SW 1271 (cell line): ENCODE measurements around the gene RPTOR.

Experiments
- DNase-seq, 2 experiments: peaks; one replicate each; lab custom pipeline; 2025; lab: John Stamatoyannopoulos, UW

Gene RPTOR

DNA sequence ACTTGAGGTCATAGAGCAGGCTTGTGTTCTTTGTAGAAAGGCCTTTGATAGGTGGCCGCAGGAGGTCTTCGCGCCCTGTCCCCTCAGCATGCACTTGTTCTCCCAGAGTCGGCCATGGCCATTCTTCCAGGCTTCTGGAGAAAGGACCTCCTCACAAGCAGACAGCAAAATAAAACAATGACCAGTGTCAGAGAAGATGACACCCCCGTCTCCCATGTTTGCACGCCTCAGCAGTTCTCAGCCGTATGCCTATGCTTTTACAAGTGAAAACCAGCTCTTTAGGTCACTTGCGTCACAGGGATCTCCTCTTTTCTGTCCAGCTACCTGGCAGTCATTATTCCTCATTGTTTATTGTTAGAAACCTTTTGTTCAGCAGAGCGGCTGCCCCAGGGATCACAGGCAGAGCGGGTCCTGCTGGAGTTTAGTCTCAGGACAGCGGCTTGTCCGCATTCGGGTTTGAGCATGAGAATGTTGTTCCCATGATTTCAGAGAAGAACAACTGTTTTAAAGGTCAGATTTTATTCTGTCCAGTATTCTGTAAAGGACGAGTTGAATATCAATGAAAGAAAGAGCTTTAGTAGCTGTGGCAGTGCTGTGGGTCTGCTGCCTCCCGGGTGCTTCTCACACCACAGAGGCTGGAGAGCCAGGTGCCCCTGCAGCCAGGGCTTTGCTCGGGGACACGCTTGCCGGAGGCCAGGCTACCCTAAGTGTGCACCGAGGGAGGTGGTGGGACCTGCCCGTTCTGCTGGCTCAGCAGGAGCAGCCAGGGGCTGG lies 123.9 kb downstream of the RPTOR start:
- DNase-seq: no peak

DNA sequence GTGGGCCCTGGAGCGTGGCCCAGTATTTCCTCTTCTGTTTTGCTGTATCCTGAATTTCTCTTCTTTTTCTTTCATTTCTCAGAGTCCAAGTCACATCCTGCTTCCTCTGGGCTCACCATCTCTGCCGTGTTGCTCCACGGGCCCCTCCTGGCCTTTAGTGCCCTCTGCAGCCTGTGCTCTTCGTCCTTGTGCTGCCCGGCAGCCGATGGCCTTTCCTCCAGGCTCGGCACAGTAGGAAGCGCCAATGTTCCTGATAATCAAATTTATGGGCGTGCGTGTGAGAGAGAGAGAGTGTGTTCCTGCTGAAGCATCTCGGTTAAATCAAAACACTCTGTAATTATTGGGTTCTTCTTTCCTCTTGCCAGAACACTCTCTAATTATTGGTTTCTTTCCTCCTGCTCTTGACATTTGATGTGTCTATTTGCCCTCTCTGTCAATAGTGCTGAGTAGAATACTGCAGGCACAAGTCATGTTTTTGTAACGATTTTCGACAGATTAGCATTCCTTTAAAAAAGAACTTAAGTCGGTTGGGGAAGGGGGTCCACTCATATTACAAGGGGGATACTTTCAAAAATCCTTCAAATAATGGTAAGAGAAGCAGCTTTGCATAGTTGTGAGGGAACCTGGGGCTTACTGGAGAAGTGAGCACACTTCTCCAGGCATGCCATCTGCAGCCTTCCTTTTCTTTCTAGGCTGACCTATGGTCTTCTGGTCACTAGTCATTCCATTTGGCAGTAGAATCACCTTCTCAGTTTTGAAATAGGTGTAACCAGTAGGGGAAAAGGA lies 126.6 kb downstream of the RPTOR start:
- DNase-seq: no peak

DNA sequence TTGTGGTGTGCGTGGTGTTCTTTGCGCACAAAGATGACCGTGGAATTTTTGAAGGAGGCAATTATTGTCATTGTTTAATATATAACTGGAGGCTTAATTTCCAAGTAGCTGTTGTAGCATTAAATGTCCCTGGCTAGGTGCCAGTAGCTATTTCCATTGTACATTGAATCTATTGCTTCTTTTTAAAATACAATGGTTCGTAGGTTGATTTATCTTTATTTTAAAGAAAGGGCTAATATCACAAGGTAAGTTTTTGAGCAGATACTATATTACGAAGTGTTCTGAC lies 127.1 kb downstream of the RPTOR start:
- DNase-seq: no peak

DNA sequence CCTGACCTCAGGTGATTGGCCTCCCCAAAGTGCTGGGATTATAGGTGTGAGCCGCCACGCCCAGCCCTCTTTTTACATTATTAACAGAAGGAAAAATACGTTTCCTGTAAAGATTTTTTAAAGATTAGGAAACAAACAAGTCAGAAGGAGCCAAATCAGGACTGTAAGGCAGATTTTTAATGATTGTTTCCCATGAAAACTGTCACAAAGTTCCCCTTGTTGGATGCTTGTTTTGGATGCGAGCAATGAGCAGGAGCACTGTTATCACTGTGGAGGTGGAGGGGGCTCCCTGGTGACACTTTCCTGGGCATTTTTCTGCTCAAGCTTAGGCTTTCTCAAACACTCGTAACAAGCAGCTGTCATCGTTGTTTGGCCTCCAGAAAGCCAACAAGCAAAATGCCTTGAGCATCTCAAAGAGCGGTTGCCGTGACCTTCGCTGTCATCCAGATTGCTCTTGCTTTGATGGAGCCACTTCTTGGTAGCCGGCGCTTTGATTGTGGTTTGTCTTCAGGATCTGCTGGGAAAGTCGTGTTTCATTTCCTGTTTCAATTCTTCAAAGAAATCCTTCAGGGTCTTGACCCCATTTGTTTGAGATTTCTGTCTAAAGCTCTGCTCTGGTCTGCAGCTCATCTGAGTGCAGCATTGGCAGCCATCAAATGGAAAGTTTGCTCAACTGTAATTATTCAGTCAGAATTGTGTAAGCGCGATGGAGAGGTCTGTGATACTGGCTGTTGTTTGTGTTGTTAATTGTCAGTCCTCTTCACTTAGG lies 128.7 kb downstream of the RPTOR start:
- no peak for DNase-seq

DNA sequence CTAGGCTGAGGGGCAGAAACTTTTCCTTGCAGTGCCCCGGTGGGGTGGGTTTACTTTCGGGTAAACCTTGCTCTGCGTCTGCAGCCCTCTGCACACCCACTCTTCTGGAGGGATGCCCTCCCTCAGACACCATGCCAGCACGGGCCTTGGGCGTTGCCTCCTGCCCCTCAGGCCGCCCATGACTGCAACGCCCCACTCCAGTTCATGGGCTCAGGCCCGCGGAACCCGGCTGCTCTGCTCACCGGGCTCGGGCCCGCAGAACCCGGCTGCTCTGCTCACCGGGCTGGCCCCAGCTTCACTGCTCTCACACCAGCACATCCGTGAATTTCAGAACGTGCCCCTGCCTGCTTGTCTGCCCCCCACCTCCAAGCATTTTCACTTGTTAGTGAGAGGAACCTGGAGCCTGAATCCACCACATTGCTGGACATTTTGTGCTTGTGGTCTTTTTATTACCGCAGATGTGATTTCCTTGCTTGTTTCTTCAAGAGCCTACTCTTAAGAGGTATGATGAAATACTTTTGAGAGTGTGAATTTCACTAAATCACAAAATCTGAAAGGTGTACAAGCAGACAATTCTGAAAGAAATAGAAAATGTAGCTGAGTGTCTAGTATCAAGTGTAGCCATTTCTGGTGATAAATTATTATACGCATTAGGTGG lies 130.9 kb downstream of the RPTOR start:
- DNase-seq: no peak

DNA sequence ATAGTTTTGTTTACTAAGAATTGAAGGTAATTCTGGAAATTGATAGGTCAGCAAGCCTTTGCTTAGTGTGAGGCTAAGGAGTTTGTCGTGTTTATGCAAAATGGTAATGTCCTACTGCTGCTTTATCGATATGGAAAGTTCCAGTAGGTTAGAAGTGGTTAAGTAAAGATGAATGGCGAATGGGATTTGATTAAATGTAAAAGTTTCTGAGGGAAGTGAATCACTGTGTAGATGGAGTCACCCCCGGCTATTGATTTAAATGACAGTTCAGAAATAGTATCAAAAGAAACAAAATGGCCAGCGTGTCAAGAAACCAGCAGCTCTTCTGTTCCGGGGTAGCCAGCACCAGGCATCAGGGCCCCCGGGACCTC lies 131.4 kb downstream of the RPTOR start:
- DNase-seq: no peak

DNA sequence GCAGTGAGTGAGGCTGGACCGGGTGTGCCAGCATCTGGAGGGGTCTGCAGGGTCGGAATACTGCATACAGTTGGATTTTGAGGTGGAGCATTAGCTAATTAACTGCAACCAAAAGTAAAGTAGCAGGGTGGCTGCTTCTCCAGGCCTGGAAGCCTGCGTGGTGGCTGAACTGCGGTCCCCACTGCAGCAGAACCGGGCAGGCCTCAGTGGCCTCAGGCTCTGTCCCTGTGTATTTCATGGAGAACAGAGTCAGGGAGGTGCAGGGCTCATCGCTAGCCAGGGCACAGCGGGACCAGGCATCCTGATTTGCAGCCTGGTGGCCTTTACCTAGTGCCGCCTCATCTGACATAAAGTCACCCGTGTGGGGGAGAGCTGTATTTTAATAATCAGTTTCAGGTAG lies 131.9 kb downstream of the RPTOR start:
- no peak for DNase-seq

DNA sequence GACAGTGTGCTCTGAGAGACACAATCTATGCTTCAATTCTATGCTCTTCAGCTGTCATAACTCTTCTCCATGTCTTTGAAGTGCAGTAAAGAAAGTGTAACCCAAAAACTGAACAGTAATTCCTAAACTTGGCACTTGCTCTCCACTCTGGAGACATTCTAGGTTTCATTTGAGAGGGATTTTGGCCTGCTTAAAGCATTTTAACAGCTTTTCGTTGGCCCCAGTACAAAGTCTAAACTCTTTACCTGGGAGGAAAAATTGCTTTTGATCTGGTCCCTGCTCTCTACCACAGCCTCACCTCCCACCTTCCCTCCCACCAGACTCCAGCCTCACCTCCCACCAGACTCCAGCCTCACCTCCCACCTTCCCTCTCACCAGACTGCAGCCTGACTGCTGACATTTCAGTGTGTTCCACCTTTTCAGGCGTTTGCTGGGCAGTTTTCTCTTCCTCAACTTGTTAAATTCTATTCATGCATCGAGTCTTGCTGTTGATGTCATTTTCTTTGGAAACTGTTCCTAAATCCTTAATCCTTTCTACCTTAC lies 132.6 kb downstream of the RPTOR start:
- DNase-seq: no peak

DNA sequence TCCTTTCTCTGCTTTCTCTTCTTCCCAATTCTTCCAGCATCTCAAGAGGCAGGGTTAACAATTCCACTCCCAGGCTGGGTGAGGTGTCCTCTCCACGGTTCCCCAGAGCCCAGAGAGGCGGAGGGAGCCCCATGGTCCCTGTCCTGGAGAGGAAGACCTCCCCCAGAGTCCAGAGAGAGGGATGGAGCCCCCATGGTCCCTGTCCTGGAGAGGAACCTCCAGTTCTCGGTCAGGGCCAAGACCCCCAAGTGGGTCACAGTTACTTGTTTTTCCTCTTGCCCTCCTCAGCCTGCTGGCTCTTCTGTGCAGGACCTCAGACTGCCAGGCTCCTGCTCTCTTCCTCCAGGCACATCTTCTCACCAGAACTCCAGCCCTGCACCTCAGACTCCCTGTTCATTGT lies 135.2 kb downstream of the RPTOR start:
- no peak for DNase-seq

DNA sequence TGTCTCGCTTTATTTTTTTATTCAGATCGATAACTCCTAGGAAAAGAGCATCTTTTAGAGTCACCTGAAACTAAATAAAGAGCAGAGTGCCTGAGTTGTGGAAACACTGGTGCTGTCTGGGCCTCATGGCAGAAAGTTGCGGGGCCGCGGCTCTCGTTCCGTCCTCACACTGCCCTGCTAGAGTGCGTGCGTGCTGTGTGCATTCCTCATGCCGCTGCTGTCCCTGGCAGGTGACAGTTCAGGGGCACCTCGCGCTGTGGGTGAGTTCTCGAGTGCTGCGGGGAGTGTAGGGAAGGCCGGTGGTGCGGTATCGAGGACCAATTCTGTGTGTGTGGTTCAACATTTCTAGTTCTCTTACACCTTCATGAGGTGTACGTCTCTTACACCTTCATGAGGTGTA lies 136.6 kb downstream of the RPTOR start:
- DNase-seq: no peak

DNA sequence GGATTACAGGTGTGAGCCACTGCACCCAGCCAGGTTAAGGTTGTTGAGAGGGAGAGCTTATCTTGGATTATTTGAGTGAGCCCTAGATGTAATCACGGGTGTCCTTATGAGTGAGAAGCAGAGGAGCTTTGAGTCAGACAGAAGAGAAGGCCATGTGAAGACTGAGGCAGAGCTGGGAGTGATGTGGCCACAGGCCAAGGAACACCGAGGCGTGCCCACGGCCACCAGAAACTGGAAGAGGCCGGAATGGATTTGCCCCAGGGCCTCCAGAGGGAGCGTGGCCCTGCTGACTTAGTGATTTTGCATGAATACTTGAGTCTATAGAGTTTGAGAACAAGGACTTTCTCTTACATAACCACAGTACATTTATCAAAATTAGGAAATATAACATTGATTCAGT lies 137.7 kb downstream of the RPTOR start:
- no peak for DNase-seq

DNA sequence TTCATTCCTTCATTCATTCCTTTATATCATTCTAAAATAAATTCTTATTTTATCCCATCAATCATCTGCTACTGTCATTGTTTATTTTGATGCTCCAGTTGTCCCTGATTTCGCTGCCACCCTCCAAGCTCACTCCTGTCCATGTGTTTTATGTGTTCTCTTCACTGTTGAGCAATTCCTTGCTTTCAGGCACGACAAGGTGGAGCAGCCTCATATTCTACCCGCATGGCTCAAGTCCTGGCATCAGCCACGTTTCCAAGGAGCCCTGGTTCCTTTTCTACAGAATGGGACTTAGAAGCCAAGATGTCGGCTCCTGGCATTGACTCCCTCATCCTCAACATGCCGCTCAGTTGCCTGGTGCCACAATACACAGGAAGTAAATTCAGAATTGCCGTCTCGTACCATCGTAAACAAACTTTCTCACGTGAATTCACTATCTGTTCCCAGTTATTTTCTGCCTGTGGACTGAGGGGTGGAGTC lies 139.0 kb downstream of the RPTOR start:
- DNase-seq: no peak

DNA sequence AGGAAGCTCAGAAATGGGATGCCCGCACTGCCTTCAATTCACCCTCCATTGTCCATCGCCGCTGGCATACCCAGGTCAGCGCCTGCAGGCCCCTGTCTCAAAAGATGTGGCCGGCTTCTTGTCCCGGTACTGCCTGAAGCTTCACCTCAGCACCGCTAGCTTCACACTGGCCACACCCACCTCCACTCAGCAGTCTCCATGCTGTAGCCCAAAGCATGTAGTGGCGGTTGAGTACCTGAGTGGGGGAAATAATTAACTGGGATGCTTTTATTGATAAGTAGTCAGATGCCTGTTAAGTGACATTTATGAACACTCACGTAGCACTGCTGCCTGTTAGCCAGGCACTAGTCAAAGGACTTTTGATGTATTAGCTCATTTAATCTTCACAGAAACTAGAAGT lies 143.2 kb downstream of the RPTOR start:
- no peak for DNase-seq

DNA sequence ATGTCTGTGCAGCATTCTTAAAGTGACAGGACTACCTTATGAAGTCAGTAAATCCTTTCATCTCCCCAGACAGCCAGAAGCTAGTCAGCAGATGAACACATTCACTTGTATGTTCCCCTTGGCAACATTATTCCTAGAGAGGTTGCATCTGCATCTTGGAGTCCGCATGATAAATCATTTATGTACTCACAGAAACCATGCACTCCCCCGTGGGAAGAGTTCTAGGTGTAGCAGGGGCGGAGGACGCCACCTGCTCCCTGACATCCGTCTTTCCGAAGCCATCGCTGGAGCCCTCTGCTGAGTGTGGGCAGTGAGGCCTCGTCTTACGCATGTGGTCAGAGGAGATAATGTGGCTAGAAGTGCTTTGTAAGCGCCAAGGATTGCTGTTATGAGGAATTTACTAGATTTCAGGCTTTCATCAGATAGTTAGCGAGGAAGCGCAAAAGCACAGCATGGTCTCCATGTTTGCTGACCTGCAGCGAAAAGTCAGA lies 144.5 kb downstream of the RPTOR start:
- no peak for DNase-seq

DNA sequence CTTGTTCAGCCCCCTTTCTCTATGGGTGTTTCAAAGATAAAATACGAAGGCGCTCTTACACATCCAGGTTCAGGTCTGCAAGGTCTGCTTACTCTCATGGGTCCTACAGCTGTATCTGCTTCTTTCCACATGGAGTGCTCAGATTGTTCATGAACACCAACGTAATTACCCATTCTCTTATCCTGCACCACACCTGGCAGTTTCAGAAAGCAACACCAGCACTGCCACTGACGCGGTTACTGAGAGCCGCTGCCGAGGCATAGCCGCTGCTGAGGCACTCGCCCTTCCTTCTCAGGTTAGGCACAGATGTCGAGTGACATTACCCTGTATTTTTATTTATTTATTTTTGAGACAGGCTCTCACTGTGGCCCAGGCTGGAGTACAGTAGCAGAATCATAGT lies 147.1 kb downstream of the RPTOR start:
- no peak for DNase-seq

DNA sequence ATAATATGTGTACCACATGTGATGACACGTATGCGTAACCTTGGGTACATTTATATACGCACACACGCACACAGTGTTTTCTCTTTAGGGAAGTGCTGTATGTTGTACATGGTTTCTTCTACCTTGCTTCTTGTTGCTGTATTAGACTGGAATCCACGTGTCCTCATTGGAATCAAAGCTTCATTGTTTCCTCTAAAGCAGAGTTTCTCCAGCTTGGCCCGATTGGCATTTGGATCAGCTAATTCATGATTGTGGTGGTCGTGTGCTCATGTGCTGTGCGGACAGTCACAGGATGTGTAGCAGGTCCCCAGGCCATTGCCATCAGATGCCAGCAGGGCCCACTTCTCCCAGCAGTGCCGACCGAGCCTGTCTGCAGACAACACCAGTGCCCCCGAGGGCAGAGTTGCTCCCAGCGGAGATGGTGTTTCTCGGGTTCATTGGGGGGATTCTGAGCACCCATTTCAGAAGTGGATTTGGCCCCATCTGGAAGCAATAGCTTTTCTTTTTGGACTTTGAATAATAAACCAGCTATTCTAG lies 148.4 kb downstream of the RPTOR start:
- no peak for DNase-seq

DNA sequence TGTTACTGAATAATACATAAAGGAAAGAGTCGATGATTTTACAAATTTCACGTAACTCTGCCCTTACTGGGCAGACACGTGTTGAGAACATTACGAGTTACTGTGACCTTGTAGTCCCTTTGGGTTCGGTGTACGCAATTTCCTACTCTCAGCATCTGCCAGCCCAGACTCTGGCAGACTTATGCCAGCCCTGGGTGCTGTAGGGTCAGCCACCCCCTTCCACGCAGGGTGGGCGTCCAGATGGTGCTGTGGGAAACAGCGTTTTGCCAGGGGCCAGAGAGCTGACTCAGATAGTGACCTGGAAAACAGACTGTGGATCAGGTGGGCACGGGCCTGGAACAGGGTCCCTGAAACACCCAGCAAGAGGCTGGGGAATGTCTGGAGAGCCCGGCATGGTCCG lies 148.9 kb downstream of the RPTOR start:
- no peak for DNase-seq

DNA sequence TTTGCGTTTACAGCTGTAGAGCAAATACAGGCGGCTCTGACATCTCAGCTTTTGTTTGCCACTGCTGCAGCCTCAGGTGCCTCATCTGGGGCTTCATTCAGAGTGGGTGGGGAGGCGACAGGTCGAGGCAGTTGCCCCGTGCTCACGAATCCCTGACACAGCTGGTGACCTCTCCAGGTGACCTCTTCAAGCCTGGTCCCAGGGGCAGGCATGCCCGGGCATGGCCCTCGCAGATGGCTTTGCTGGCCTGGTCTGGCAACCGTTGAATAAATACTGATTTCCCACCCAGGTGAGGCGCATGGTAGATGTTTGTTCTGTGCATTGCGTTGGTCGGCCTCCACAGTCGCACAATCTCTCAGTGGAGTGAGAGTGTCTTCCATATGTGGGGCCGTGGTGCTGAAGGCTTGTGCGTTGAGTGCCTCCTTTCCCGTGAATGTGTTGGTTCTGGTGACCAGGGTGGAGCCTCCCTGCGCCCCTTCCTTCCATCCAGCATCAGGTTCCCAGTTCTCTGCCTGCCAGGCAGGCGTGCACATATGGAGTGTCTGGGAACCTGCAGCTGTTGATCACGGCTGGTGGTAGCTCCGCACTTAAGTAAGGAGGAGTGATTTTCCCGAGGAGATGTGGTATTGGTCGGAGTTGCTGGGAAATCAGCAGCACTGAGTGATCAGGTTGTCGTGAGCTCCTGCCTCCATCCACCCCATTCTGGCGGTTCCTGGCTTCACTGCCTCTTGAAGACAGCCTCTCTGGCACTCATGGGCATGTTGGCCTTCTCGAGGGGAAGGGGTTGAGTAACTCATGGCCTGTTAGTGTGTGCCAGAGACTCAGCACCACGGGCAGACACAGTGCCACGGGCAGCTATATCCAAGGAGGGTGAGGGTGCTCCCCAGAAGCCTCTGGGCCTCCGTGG lies 149.7 kb downstream of the RPTOR start:
- DNase-seq: no peak

DNA sequence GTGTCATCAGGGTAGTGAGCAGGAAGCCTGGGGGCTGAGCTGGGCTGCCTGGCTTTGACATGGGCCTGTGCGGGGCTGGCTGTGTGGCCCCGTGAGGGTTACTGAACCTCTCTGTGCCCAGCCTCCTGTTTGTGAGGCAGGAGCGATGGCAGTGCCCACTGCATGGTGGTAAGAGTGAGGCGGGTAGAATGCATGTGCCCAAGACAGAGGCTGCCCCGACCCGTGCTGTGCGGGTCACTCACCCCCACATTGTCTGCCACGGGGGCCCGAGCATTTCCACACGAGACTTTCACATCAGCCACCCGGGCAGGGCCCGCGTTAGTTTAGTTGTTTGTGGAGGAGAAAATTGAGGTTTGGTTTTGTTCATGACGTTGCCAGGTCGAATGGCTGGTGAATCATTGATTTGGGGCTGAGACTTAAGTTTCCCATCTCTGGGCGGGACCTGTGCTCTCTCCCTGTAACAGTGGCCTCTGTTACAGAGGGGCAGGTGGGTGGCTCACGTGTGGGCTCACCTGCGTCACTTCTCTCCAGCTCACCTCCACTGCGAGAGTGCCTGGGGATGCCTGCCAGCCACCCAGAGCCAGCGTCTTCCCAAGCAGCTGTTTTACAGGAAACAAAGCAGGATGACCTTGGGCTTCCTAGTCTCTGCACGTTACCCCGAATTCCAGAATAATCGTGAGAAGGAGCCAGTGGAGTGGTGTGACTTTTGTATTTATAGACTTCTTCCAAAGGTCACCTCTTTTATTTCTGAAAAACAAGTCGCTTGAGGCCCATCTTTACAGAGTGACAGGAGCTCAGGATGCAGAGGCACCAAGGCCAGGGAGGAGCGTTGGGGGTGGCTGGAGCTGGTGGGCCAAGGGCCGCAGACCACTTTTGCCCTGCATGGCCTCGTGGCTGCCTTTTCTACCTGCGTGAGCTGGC lies 150.6 kb downstream of the RPTOR start:
- DNase-seq: no peak

DNA sequence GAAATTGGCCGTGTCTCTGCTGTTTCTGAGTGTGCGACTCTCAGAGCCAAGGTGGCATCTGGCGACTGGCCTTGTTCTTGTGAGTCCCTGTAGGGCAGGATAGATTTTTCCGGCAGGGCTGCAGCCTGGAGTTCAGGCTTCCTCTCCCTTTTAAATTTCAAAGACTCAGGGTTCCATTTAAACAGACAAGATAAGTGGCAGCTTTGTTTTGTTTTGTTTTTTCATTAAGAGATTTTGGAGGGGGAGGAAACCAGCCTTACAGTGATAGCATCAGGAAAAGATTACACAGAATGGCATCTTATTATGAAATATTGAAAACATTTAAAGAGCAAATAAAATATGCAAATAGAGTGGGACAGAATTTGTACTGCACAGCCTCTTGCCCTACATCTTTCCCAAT lies 151.3 kb downstream of the RPTOR start:
- no peak for DNase-seq
